Esophagus mucosa (tissue), 1 donor: ENCODE results near the gene OCA2. TPM values are rescaled to one million over a fixed set of nuclear protein-coding genes. Genes with fewer than 3 reads are reported as not detected.
"Not testable (repeated sequence)": the region's sequence is repeated elsewhere in the genome, so short reads cannot be mapped to it uniquely, and the experiment has no call there.

Experiments used
- ATAC-seq: fragments of 200-7000 bp; cut with Tn5 transposase; one replicate; pipeline ENCODE4 v1.9.1; 2020
- total RNA-seq: library from RNA; stranded (reverse); gene quantifications from one replicate; pipeline ENCODE4 v1.2.4, GENCODE V29; 2023
- donor health status: DM: yes; HTN: yes; CAD: no.

Gene OCA2
- total RNA-seq, 1 donor from 2014 or later: 1.6 TPM

DNA sequence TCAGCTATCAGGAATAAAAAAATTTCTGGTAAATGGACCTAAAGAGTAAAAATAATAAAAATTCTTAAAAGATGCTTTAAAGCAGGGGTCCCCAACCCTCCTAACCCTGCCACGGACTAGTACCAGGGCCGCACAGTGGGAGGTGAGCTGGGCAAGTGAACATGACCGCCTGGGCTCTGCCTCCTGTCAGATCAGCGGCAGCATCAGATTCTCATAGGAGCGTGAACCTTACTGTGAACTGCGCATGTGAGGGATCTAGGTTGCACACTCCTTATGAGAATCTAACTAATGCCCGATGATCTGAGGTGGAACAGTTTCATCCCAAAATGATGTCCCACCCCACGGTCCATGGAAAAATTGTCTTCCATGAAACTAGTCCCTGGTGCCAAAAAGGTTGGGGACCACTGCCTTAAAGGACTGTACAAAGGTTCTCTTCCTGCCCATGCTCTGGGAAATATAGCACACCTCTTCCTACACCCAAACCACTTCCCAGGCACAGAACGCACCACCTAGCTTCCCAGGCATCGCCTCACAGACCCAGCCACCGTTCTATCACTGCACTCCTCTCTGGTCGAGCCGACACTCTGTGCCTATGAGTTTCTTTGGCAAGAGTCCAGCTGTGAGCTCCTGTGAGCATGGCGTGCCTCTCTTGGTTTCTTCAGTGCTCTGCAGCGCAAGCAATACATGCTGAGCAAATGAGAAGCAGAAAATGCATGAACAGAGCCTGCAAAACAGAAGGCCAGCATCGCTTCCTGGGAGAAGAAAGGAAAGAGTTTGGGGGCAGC is 104.9 kb downstream of the OCA2 start:
- no peak for ATAC-seq

DNA sequence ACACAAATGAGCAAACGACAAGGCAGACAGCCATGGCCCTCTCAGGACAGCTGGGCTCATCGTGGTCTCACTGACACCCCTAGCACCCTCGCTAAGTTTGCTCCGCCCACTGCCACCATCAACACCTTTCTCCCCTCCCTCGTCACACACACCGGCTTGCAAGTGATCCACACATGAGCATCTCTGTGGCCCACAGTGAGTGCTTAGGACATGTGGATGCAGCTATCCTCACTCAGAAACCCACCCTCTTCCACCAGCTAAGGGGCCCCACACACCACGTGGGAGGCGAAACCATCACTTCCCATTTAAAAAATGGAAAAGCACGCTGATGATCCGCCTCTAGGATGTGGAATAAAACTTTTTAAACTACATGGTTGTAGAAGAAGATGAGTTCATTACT is 105.6 kb downstream of the OCA2 start:
- ATAC-seq: no peak

DNA sequence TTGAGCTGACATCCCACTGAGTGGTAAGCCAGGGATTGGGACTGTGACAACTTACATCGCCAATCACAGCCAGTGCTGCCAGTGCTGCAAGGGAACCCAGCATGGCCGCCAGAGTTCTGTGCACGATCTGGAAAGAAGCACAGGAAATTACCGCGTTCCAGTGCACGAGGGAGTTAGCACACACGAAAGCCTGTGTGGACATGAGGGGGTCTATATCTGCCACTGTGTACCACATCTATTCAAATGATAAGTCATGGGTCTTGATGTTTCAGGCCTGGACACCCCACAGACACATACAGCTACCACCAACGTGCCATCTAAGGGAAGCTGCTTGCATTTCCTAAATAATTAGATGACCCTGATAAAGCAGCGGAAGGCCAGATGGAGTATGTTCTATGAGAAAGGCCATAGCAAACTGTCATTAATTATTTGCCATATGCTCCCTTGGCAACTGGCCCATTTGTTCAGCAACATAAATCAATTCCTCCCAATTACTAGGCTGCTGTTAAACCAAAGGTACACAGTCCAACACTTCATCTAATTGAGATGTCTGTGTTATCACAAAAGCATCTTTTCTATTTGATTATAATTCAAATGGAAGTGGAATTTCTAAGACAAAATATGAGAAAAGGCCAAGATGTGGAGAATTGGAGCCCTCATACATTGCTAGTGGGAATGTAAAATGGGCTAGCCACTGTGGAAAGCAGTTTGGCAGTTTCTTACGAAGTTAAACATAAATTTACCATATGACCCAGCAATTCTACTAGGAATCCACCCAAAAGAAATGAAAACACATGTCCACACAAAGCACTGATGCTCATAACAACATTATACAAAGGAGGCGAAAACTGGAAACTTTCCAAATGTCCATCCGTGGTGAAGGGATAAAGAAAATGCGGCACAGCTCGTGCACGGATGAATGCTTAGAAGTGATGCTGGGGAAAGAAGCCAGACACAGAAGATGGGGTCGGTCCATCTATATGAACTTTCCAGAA is 108.3 kb downstream of the OCA2 start:
- ATAC-seq: no peak

DNA sequence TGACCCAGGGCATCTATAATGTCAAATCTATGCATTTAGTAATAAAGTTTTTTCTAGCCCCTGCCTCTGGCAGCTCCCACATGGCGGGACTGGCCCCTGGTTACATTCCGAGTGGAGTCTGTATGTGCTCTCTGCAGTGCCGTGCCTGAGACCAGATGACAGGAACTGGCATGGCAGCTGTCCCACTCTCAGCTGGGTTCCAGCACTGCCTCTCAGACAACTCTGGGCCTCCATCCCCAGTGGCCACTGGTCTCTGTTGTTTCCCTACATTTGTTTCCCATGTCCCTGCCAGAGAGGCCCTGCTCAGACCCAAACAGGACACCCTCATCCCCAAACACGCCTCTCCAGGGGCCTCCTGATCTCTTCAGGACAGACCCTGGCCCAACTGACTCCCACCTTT is 109.3 kb downstream of the OCA2 start:
- no peak for ATAC-seq

DNA sequence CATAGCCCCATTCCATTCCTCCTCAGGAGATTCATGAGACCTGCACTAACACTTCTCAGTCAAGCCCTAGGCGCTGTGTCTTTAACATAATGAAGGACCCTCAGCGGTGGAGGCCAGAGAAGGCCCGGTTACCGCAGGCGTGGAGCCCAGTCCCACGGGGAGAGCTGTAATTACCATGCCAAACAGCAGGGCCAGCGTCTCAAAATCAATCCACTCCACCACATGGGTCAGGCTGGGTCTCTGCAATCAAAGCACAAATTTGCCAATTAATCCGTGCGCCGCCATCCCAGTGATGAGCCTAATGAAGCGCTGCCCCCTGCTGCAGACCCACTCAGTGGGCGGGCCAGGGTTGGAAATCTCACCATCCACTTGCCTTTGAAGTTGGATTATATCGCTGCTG is 109.7 kb downstream of the OCA2 start:
- no peak for ATAC-seq

DNA sequence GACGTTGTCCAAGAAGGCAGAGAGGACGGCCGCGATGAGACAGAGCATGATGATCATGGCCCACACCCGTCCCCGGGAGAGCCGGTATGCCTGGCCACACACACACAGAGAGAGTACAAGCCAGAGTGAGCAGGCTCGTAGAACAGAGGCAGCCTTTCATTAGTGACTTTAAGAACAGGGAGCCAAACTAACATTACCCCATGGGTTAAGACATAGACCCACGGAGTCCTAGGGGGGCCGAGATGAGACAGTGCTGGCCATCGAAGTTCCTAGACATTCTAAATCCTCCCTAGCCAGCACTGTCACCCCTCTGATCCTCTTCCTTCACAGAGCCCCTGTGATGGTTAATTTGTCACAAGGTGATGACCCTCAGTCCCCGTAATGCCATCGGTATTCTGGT is 114.0 kb downstream of the OCA2 start:
- ATAC-seq: no peak

DNA sequence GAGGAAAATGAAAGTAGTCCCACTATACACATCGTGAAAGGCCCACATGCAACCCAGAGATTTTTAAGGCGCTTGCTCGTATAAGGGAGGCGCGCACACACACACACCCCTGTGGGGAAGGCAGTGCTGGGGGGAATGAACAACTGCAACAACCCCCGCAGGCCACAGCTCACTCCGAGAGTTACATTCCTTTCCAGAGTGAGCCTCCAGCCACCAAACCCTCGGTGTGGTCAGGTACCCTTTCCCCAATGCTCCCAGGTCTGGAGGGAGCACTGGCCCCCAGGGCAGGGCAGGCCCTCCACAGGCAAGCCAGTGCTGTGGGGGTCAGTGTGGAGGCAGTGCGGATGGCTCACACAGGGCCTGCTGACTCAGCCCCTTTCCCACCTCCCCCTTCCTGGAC is 115.6 kb downstream of the OCA2 start:
- no peak for ATAC-seq

DNA sequence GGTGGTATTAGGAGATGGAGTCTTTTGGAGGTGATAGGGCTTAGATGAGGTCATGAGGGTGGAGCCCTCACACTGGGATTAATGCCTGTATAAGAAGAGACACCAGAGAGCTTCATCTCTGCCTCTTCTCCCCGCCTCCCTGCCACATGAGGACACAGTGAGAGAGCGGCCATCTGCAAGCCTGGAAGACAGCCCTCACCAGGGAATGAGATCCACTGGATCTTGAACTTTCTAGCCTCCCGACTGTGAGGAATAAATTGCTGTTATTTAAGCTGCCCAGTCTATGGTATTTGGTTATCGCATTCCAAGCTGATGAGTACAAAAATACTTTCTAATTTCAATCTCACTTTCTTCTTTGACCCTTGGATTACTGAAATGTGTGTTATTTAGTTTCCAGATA is 121.4 kb downstream of the OCA2 start:
- ATAC-seq: no peak

DNA sequence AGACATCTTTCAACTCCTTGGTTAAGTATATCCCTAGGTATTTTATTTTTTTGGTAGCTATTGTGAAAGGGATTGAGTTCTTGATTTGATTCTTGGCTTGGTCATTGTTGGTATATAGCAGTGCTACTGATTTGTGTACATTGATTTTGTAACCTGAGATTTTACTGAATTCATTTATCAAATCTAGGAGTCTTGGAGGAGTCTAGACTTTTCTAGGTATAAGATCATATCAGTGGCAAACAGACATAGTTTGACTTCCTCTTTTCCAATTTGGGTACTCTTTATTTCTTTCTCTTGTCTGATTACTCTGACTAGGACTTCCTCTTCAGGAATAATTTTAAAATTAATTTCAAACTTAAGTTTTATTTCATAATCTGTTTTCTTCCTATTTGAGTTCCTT is 125.2 kb downstream of the OCA2 start:
- ATAC-seq: no peak

DNA sequence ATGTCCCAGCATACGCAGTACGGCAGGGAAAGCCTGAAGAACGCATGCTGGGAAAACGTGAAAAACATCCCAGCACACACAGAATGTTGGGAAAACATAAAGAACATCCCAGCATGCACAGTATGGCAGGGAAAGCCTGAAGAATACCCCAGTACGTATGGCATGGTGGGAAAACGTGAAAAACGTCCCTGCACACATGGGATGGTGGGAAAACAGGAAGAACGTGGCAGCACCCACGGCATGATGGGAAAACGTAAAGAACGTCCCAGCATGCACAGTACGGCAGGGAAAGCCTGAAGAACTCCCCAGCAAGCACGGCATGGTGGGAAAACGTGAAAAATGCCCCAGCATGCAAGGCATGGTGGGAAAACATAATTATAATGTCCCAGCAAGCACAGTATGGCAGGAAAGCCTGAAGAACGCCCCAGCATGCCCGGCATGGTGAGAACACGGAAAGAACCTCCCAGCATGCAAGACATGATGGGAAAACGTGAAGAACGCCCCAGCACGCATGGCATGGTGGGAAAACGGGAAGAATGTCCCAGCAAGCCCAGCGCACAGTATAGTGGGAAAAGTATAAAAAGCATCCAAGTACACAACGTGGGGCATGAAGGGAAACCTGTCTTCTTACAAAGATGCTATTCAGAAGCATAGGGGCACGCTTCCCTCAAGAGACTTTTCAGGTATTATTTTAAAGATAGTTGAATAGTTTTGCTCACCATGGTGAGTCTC is 128.3 kb downstream of the OCA2 start:
- ATAC-seq: no peak

DNA sequence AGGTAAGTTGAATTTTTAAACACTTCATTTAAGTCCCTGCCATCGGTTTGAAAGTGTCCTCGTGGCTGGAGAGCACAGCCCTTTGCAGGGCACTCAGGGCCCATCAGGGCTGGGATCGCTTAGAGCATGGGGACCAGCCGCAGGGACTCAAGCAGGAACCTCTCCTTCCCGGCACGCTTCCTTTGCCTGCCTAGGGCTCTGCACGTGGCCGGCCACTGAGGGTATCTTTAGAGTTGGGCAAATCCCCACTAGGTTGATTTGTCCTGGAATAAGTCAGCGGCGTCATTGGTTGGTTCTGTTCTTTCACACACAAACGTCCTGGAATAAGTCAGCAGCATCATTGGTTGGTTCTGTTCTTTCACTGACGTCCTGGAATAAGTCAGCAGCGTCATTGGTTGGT is 131.6 kb downstream of the OCA2 start:
- no peak for ATAC-seq

DNA sequence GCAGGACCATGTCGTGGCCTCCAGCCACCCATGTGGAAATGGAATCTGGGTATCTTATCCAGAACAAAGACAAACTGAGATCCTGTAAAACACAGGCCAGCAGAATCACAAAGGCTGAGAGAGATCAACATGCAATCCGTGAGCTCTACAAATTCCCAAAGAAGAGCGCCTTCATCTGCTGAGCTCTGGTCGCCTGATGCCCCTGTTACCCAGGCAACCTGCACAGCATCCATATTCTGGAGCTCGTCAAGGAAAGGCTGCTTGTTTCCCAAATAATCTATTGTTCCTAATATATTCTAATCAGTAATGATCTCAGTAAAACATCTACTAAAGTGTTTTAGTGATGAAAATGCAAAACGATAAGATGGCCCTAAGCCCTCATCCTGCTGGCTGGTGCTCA is 133.6 kb downstream of the OCA2 start:
- ATAC-seq: no peak

DNA sequence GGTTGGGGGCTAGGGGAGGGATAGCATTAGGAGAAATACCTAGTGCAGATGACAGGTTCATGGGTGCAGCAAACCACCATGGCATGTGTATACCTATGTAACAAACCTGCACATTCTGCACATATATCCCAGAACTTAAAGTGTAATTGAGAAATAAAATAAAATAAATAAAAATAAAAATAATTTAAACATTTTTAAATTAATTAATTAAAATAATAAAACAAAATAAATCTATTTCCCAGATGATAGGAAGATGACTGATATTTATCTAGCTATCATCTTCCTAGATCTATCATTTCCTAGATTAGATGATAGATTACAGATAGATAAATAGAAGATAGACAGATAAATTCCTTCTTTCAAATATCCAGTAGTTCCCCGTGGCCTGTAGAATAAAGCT is 137.3 kb downstream of the OCA2 start:
- no peak for ATAC-seq

DNA sequence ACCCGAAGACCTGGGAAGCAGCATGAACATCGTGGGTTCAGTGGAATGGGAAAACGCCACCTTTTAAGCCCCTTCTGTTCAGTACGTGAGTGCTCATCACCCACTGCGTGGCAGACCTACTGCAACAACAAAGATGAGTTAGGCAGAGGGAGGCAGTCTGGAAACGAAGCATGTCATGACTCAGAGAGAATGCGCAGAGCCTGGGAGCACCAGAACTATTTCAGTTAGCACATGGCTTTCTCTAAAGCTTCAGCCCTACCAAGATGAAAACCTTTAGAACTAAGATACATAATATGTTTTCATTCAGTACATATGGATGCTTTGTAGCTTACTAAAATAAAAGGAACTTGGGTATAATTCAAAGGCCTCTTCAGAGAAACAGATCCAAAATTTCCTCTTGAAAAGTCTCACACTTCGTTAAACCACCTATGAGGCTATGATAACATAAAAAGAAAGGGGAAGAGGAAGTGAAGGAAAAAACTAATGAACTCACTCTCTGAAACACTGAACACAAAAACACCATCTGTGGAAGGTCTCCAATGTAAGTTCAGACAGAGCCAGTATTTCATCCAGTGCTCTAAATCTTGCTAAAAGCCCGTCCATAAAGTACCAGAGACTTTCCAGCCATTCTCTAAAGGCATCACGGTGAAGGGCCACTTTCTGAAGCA is 140.1 kb downstream of the OCA2 start:
- peak; percentile 28 for ATAC-seq

DNA sequence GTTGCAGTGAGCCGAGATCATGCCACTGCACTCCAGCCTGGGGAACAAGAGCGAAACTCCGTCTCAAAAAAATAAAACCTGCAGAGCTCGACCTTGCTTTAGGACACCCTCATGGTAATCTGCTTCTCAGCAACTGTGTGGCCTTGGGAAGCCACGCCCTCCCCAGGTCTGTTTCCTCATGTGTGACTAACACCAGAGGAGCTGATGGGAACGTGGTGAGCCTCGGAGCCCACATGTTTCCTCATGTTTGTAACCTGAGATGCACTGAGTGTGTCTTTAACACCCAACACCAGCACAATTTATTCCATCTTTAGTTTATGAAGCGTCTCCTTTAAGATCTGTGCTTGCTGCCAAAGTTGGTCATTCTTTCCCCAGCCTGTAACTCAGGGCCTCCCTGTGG is 142.8 kb downstream of the OCA2 start:
- peak; percentile 95 for ATAC-seq

DNA sequence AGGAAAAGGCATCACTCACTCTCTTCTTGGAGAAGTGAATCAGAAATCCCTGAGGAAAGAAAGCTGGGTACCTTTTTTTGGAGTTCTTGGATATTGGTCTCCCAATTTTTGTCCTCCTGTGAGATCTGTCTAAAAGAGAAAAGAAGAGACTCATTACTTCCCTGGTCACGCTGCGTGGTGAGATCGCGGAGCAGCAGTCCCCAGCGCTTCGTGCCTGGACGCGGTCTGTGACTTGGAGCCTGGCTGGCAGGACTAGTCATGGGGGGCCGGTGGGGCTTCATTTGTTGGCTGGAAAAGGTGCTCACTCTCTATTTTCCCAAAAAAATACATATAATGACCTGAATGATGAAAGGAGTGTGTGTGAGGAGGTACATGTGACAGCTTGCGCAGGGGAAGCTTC is 144.0 kb downstream of the OCA2 start:
- ATAC-seq: no peak

DNA sequence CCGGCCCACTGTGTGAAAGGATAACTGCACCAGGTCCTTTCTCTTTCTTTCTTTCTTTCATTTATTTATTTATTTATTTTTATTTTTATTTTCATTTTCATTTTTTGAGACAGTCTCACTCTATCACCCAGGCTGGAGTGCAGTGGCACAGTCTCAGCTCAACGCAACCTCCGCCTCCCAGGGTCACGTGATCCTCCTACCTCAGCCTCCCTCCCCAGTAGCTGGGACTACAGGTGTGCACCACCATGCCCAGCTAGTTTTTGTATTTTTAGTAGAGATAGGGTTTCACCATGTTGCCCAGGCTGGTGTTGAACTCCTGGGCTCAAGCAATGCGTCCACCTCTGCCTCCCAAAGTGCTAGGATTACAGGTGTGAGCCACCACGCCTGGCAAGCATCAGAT is 146.5 kb downstream of the OCA2 start:
- not testable (repeated sequence) for ATAC-seq

DNA sequence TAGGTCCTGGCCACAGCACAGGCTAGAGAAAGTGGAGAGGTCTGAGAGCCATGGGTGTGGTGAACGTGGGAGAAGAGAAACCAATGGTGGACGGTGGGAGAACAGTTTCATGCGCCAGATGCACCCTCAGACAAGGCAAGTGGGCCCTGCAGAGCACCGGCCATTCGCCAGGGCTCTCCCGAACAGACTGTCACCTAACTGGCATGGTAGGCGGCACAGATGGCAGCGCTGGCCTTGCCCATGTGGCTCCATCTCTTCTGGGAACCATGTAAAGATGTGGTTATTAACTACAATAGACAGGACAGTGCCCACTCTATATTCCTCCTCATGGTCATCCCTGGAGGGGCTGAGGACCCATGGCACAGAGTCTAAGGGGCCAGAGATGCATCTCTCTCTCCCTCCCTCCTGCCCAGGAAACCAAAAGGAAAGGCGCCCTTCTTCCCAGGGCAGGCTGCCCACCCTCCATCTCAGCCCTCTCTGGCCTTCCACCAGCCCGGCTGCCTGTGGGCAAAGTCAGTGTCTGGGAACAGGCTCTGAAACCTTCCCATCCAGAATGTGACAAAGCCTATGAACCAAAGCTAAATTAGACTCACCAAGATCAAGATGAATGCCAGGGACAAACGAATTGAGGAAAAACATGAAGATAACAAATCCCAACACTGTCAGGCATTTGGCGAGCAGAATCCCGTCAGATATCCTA is 147.8 kb downstream of the OCA2 start:
- ATAC-seq: no peak

DNA sequence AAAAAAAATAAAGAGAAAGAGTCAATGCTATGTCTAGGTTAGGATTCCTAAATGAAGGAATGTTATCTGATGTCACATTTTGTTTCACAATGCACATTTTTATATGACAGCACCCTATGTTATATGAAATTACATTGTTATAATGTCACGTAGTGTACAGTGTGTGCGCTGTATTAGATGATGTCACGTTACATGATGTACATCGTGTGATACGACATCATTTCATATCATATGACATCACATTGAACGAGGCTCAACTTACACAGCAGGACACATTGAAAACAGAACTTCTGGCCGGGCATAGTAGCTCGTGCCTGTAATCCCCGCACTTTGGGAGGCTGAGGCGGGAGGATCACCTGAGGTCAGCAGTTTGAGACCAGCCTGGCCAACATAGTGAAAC is 150.0 kb downstream of the OCA2 start:
- ATAC-seq: no peak

DNA sequence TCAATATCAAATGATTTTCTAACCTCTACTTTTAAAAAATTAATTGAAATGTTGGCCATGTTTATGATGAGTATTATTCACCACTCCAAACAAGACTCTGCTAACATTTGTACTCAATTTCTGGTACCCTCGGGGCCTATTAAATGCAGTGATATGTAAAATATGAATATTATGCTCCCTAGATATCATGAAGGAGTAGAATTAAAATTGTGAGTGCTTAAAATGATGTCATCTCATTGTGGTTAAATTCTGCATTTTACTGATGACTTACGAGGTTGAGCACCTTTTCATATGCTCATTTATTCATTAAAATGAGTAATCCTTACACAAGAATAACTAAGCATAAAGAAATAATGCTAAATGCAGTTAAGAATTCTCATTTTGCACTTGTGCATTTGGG is 159.9 kb downstream of the OCA2 start:
- no peak for ATAC-seq

DNA sequence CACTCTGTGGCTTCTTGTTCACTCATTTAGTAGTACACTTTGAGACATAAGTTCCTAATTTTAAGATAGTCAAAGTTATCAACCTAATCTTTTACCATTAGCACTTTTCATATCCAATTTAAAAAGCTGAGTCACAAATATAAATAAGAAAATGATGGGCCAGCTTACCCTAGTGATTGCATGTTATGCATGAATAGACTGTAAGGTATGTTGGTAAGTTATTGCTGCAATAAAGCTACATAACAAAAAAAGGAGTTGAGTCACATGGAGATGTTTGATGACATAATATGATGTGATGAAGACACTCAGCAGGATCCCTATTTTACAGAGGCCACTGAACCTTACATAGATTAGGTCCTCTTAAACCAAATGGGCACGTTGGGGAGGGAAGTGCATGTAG is 161.3 kb downstream of the OCA2 start:
- ATAC-seq: peak; percentile 26

DNA sequence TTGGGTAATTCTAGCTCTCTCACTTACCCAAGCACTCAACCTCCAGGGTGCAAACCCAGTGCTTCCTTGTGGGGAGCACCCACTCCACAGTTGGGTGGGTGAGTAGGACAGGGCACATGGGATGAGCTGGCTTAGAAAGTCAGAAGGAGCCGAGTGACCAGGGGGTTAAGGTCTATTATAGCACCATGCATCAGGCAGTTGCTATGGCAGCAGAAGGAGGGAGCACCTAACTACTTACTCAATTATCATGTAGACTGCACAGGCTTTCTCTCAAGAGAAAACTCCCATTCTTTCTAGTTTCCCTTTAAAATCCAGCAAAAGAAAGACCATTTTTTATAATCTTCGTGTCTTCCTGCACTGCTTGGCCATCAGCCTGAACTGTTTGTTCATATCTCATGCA is 163.0 kb downstream of the OCA2 start:
- no peak for ATAC-seq
